ENCODE measurements around the gene PPL.

GRCh38 chr16:4917117-4917516, 19.8 kb downstream of the PPL start:
- TF ChIP-seq POLR2AphosphoS5 (IDR thresholded peaks at IDR 0.05; ENCODE audit: low read depth, low read length) (no peak), TAF1 (IDR thresholded peaks at IDR 0.05; ENCODE audit: low read depth, low read length) (no peak), POLR2A (IDR thresholded peaks at IDR 0.05; ENCODE audit: low read depth, low read length) (no peak)

Data from GM12891 (cell line).